Fibroblast of lung (primary cell): ENCODE measurements around the gene IRF2BPL. TPM values are rescaled to one million over a fixed set of nuclear protein-coding genes. Genes with fewer than 3 reads are reported as not detected.

Source experiments
- DNase-seq, 2 donors: peaks; one replicate each; pipeline versions ENCODE4 v3.0.0 to v3.0.0-alpha.2; 2010; ENCODE audit warnings: low read depth in 2 of 2
- H2AFZ ChIP-seq: 2 replicates; pipeline ENCODE4 v1.5.1; 2012; ENCODE audit warnings: low read length, control low read depth, inconsistent platforms
- H3K27ac ChIP-seq: 2 replicates; pipeline ENCODE4 v1.5.1; 2011; ENCODE audit warnings: low read length, control low read depth; ENCODE audit not compliant: insufficient read depth
- H3K27me3 ChIP-seq: 2 replicates; pipeline ENCODE4 v1.5.1; 2011; ENCODE audit warnings: mild to moderate bottlenecking, low read length; ENCODE audit not compliant: control insufficient read depth, insufficient read depth
- H3K36me3 ChIP-seq: 2 replicates; pipeline ENCODE4 v1.5.1; 2011; ENCODE audit warnings: low read length; ENCODE audit not compliant: control insufficient read depth, insufficient read depth
- H3K4me1 ChIP-seq: 2 replicates; pipeline ENCODE4 v1.5.1; 2011; ENCODE audit warnings: low read length; ENCODE audit not compliant: control insufficient read depth, insufficient read depth; ENCODE audit errors: extremely low read depth
- H3K4me2 ChIP-seq: 2 replicates; pipeline ENCODE4 v1.5.1; 2011; ENCODE audit warnings: low read length, control low read depth; ENCODE audit not compliant: insufficient read depth; ENCODE audit errors: extremely low read depth
- H3K4me3 ChIP-seq, 4 experiments: fragments of 200-600 bp in 1 of 4; sonication (generic) in 1 of 4; replicated peaks in 1 of 4; 2 replicates each; pipeline ENCODE4 v1.5.1; 2011 to 2016; ENCODE audit warnings: low read length in 4 of 4, low read depth in 3 of 4, mild to moderate bottlenecking in 3 of 4, control low read depth in 2 of 4, inconsistent platforms in 1 of 4, mixed read lengths in 1 of 4; ENCODE audit not compliant: insufficient read depth in 1 of 4; ENCODE audit errors: control extremely low read depth in 1 of 4
- H3K79me2 ChIP-seq: 2 replicates; pipeline ENCODE4 v1.5.1; 2012; ENCODE audit warnings: mild to moderate bottlenecking, low read length, inconsistent platforms; ENCODE audit not compliant: control insufficient read depth, insufficient read depth
- H3K9ac ChIP-seq: 2 replicates; pipeline ENCODE4 v1.5.1; 2011; ENCODE audit warnings: mild to moderate bottlenecking, low read length, control low read depth; ENCODE audit not compliant: insufficient read depth
- H3K9me3 ChIP-seq: 2 replicates; pipeline ENCODE4 v1.5.1; 2012; ENCODE audit warnings: low read depth, low read length; ENCODE audit not compliant: control insufficient read depth, insufficient read depth
- H4K20me1 ChIP-seq: 2 replicates; pipeline ENCODE4 v1.5.1; 2011; ENCODE audit warnings: low read length; ENCODE audit not compliant: control insufficient read depth, insufficient read depth; ENCODE audit errors: extremely low read depth
- CTCF ChIP-seq, 2 donors: IDR thresholded peaks in 1 of 2; conservative IDR thresholded peaks in 1 of 2; 1 replicate in 1 of 2; 2 replicates in 1 of 2; pipeline ENCODE4 v1.5.1; 2011 to 2012; ENCODE audit warnings: low read length in 2 of 2, control low read depth in 1 of 2, inconsistent platforms in 1 of 2, low read depth in 1 of 2, mild to moderate bottlenecking in 1 of 2
- EZH2 ChIP-seq: IDR thresholded peaks from 2 replicates; pipeline ENCODE4 v1.5.1; 2012; ENCODE audit warnings: low read length, control low read depth, mild to moderate bottlenecking; ENCODE audit errors: missing control alignments
- polyA plus RNA-seq, 2 donors: library from polyadenylated mRNA; depleted of rRNA in 1 of 2; stranded (reverse) in 1 of 2; unstranded in 1 of 2; fragments of >200 nt; gene quantifications; 2 replicates each; pipeline ENCODE4 v1.2.1, GENCODE V29; 2011 to 2012; ENCODE audit warnings: missing spikeins in 1 of 2
- total RNA-seq: library from RNA; depleted of rRNA; stranded (reverse); fragments of >200 nt; gene quantifications from 2 replicates; pipeline ENCODE4 v1.2.1, GENCODE V29; 2014

Gene IRF2BPL
- total and polyA plus RNA-seq, 2 donors (not counting 1 experiment from before 2014, with no cell fraction given): 9.8 to 45.9 TPM

GRCh38 chr14:77041881-77042545 lies 13.5 kb upstream of the IRF2BPL start:
- no peaks in the 10 kb centered on the region for H3K9me3 ChIP-seq
- H3K4me3 ChIP-seq: peak overlapping the region in 1 of 4 experiments; percentile 9
- TF ChIP-seq CTCF (conservative IDR thresholded peaks at IDR 0.05 in 1 of 2, IDR thresholded peaks at IDR 0.05 in 1 of 2; ENCODE audit: low read depth in 1 of 2, low read length in 2 of 2): no peak
- no peak for TF ChIP-seq EZH2
- H3K79me2 ChIP-seq: no peaks in the 10 kb centered on the region
- H3K4me1 ChIP-seq: peaks cover 62% of the 10 kb centered on the region
- peak overlapping the region; percentile 98 for H3K27ac ChIP-seq
- DNase-seq: peak; percentile 95 to 98
- peak overlapping the region; percentile 91 for H3K4me2 ChIP-seq
- no peak overlapping the region for H2AFZ ChIP-seq
- H3K9ac ChIP-seq: peak overlapping the region; percentile 34
- no peaks in the 10 kb centered on the region for H3K27me3 ChIP-seq
- no peaks in the 10 kb centered on the region for H3K36me3 ChIP-seq
- no peaks in the 10 kb centered on the region for H4K20me1 ChIP-seq

GRCh38 chr14:77040741-77041653 lies 12.5 kb upstream of the IRF2BPL start:
- peak overlapping the region in 3 of 4 experiments; percentile 8 to 49 (median 33) for H3K4me3 ChIP-seq
- H3K79me2 ChIP-seq: no peaks in the 10 kb centered on the region

More at GRCh38 chr14:77040741-77041653, 12.5 kb upstream of the IRF2BPL start:
- Histone ChIP-seq H3K4me2 (peak overlapping the region; percentile 91), H3K27ac (peak overlapping the region; percentile 98), H3K9ac (peak overlapping the region; percentile 55), H3K9me3 (no peaks in the 10 kb centered on the region), H2AFZ (no peak overlapping the region), H3K27me3 (no peaks in the 10 kb centered on the region), H3K36me3 (no peaks in the 10 kb centered on the region), H3K4me1 (peaks cover 61% of the 10 kb centered on the region), H4K20me1 (no peaks in the 10 kb centered on the region)
- TF ChIP-seq CTCF (conservative IDR thresholded peaks at IDR 0.05 in 1 of 2, IDR thresholded peaks at IDR 0.05 in 1 of 2; ENCODE audit: low read depth in 1 of 2, low read length in 2 of 2) (no peak), EZH2 (no peak)
- peak; percentile 93 to 97 for DNase-seq
